Measurements from ENCODE around the gene DLD. TPM values are rescaled to one million over a fixed set of nuclear protein-coding genes. Genes with fewer than 3 reads are reported as not detected.

Gene DLD
- total and polyA plus RNA-seq, 2 of the 13 experiments (the other 11 are each of a cell fraction or from before 2014, with no cell fraction given): 56.8 to 95.2 TPM

GRCh38 chr7:107967420-107967819 lies 76.4 kb downstream of the DLD start (continued):
- TF ChIP-seq, protein P1, sequence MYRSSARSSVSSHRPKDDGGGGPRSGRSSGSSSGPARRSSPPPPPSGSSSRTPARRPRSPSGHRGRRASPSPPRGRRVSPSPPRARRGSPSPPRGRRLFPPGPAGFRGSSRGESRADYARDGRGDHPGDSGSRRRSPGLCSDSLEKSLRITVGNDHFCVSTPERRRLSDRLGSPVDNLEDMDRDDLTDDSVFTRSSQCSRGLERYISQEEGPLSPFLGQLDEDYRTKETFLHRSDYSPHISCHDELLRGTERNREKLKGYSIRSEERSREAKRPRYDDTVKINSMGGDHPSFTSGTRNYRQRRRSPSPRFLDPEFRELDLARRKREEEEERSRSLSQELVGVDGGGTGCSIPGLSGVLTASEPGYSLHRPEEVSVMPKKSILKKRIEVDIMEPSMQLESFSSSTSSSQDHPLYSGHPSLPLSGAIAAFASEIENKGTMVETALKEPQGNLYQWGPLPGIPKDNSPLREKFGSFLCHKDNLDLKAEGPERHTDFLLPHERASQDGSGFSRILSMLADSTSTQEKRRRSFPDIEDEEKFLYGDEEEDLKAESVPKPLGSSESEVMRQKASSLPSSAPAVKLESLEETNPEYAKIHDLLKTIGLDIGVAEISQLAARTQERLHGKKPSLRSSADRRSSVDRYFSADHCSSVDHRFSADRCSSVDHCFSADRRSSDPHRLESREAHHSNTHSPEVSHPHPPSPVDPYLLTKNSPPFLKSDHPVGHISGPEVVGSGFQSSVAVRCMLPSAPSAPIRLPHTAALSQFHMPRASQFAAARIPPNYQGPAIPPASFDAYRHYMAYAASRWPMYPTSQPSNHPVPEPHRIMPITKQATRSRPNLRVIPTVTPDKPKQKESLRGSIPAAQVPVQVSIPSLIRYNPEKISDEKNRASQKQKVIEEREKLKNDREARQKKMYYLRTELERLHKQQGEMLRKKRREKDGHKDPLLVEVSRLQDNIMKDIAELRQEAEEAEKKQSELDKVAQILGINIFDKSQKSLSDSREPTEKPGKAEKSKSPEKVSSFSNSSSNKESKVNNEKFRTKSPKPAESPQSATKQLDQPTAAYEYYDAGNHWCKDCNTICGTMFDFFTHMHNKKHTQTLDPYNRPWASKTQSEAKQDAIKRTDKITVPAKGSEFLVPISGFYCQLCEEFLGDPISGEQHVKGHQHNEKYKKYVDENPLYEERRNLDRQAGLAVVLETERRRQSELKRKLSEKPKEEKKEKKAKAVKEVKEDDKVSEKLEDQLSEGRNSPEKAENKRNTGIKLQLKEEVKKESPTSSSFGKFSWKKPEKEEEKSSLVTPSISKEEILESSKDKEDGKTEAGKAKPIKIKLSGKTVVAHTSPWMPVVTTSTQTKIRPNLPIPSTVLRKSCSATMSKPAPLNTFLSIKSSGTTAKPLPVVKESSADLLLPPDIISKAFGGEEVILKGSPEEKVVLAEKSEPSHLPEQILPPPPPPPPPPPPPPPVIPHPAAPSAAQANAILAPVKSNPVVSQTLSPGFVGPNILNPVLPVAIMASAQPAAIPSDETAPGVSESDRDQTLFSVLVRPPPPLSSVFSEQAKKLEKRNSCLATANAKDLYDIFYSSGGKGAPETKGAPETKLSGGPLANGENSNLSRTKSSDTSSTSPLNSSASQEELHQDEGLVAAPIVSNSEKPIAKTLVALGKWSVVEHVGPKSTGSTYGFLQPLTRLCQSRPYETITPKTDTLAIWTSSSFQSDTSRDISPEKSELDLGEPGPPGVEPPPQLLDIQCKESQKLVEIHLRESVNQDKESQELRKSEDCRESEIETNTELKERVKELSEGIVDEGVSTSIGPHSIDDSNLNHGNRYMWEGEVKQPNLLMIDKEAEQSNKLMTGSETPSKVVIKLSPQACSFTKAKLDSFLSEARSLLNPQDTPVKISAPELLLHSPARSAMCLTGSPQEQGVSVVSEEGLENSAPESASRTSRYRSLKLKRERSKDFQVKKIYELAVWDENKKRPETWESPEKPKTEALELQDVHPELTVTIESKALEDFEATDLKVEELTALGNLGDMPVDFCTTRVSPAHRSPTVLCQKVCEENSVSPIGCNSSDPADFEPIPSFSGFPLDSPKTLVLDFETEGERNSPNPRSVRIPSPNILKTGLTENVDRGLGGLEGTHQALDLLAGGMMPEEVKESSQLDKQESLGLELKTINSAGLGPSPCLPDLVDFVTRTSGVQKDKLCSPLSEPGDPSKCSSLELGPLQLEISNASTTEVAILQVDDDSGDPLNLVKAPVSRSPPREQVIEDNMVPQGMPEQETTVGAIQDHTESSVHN (CRISPR knock-in tag; IDR thresholded peaks at IDR 0.05): no peak
- peak; percentile 53; the same call in 1 of the 2 replicates for TF ChIP-seq PRDM15 (CRISPR knock-in tag; IDR thresholded peaks at IDR 0.05)
- TF ChIP-seq GPBP1L1 (CRISPR knock-in tag; IDR thresholded peaks at IDR 0.05): no peak
- no peak for TF ChIP-seq SP4 (CRISPR knock-in tag; IDR thresholded peaks at IDR 0.05)
- no peak for TF ChIP-seq ZNF83 (CRISPR knock-in tag; IDR thresholded peaks at IDR 0.05; ENCODE audit: borderline replicate concordance)
- no peak for TF ChIP-seq ZNF333 (CRISPR knock-in tag; IDR thresholded peaks at IDR 0.05; ENCODE audit: borderline replicate concordance)
- TF ChIP-seq ATM (IDR thresholded peaks at IDR 0.05; ENCODE audit: borderline replicate concordance): no peak
- no peak for TF ChIP-seq ZNF674 (CRISPR knock-in tag; IDR thresholded peaks at IDR 0.05; ENCODE audit: low read depth)
- TF ChIP-seq NCOA5 (CRISPR knock-in tag; IDR thresholded peaks at IDR 0.05): no peak
- TF ChIP-seq MXD1 (CRISPR knock-in tag; IDR thresholded peaks at IDR 0.05): no peak
- TF ChIP-seq MIXL1 (CRISPR knock-in tag; IDR thresholded peaks at IDR 0.05): peak; percentile 78

Data from HepG2 (cell line).